H1 (cell line): ENCODE data around the gene HDAC11.

Experiments
- BCL11A ChIP-seq, 2 experiments: IDR thresholded peaks; one replicate each; pipeline ENCODE4 v1.6.1; 2011; ENCODE audit warnings: low read depth in 2 of 2, low read length in 2 of 2, mild to moderate bottlenecking in 2 of 2
- JUN ChIP-seq: IDR thresholded peaks from 2 replicates; pipeline ENCODE4 v1.6.1; 2011; ENCODE audit warnings: low read depth, mild to moderate bottlenecking, improper control_type of control experiment, low read length
- SIX5 ChIP-seq: IDR thresholded peaks from 2 replicates; pipeline ENCODE4 v1.6.1; 2011; ENCODE audit warnings: mild to moderate bottlenecking, low read depth, low read length
- SUZ12 ChIP-seq: fragments of 200-600 bp; sonication (generic); IDR thresholded peaks from 2 replicates; pipeline ENCODE4 v1.6.1; 2012; ENCODE audit warnings: mild to moderate bottlenecking, inconsistent platforms, low read length, moderate library complexity, mixed read lengths
- TF ChIP-seq, protein P1 (sequence below): IDR thresholded peaks from 2 replicates; pipeline ENCODE4 v1.6.1; 2012; ENCODE audit warnings: inconsistent platforms

GRCh38 chr3:13493867-13494441, 13.8 kb downstream of the HDAC11 start:
- TF ChIP-seq, protein P1, sequence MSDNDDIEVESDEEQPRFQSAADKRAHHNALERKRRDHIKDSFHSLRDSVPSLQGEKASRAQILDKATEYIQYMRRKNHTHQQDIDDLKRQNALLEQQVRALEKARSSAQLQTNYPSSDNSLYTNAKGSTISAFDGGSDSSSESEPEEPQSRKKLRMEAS = no peak
- no peak for TF ChIP-seq BCL11A (IDR thresholded peaks at IDR 0.05; ENCODE audit: low read depth in 2 of 2, low read length in 2 of 2)
- TF ChIP-seq SUZ12 = no peak
- TF ChIP-seq JUN = no peak
- TF ChIP-seq SIX5 = no peak
